Fibroblast of lung (primary cell): ENCODE results near the gene WDHD1. TPM values are rescaled to one million over a fixed set of nuclear protein-coding genes. Genes with fewer than 3 reads are reported as not detected.

Source experiments
- DNase-seq, 2 donors: peaks; one replicate each; pipeline versions ENCODE4 v3.0.0 to v3.0.0-alpha.2; 2010; ENCODE audit warnings: low read depth in 2 of 2
- H2AFZ ChIP-seq: 2 replicates; pipeline ENCODE4 v1.5.1; 2012; ENCODE audit warnings: low read length, control low read depth, inconsistent platforms
- H3K27ac ChIP-seq: 2 replicates; pipeline ENCODE4 v1.5.1; 2011; ENCODE audit warnings: low read length, control low read depth; ENCODE audit not compliant: insufficient read depth
- H3K27me3 ChIP-seq: 2 replicates; pipeline ENCODE4 v1.5.1; 2011; ENCODE audit warnings: mild to moderate bottlenecking, low read length; ENCODE audit not compliant: control insufficient read depth, insufficient read depth
- H3K36me3 ChIP-seq: 2 replicates; pipeline ENCODE4 v1.5.1; 2011; ENCODE audit warnings: low read length; ENCODE audit not compliant: control insufficient read depth, insufficient read depth
- H3K4me1 ChIP-seq: 2 replicates; pipeline ENCODE4 v1.5.1; 2011; ENCODE audit warnings: low read length; ENCODE audit not compliant: control insufficient read depth, insufficient read depth; ENCODE audit errors: extremely low read depth
- H3K4me2 ChIP-seq: 2 replicates; pipeline ENCODE4 v1.5.1; 2011; ENCODE audit warnings: low read length, control low read depth; ENCODE audit not compliant: insufficient read depth; ENCODE audit errors: extremely low read depth
- H3K4me3 ChIP-seq, 4 experiments: fragments of 200-600 bp in 1 of 4; sonication (generic) in 1 of 4; replicated peaks in 1 of 4; 2 replicates each; pipeline ENCODE4 v1.5.1; 2011 to 2016; ENCODE audit warnings: low read length in 4 of 4, low read depth in 3 of 4, mild to moderate bottlenecking in 3 of 4, control low read depth in 2 of 4, inconsistent platforms in 1 of 4, mixed read lengths in 1 of 4; ENCODE audit not compliant: insufficient read depth in 1 of 4; ENCODE audit errors: control extremely low read depth in 1 of 4
- H3K79me2 ChIP-seq: 2 replicates; pipeline ENCODE4 v1.5.1; 2012; ENCODE audit warnings: mild to moderate bottlenecking, low read length, inconsistent platforms; ENCODE audit not compliant: control insufficient read depth, insufficient read depth
- H3K9ac ChIP-seq: 2 replicates; pipeline ENCODE4 v1.5.1; 2011; ENCODE audit warnings: mild to moderate bottlenecking, low read length, control low read depth; ENCODE audit not compliant: insufficient read depth
- H3K9me3 ChIP-seq: 2 replicates; pipeline ENCODE4 v1.5.1; 2012; ENCODE audit warnings: low read depth, low read length; ENCODE audit not compliant: control insufficient read depth, insufficient read depth
- H4K20me1 ChIP-seq: 2 replicates; pipeline ENCODE4 v1.5.1; 2011; ENCODE audit warnings: low read length; ENCODE audit not compliant: control insufficient read depth, insufficient read depth; ENCODE audit errors: extremely low read depth
- EZH2 ChIP-seq: IDR thresholded peaks from 2 replicates; pipeline ENCODE4 v1.5.1; 2012; ENCODE audit warnings: low read length, control low read depth, mild to moderate bottlenecking; ENCODE audit errors: missing control alignments
- polyA plus RNA-seq, 2 donors: library from polyadenylated mRNA; depleted of rRNA in 1 of 2; stranded (reverse) in 1 of 2; unstranded in 1 of 2; fragments of >200 nt; gene quantifications; 2 replicates each; pipeline ENCODE4 v1.2.1, GENCODE V29; 2011 to 2012; ENCODE audit warnings: missing spikeins in 1 of 2
- total RNA-seq: library from RNA; depleted of rRNA; stranded (reverse); fragments of >200 nt; gene quantifications from 2 replicates; pipeline ENCODE4 v1.2.1, GENCODE V29; 2014
- TF ChIP-seq, protein P1 (sequence below), 2 donors: IDR thresholded peaks in 1 of 2; conservative IDR thresholded peaks in 1 of 2; 1 replicate in 1 of 2; 2 replicates in 1 of 2; pipeline ENCODE4 v1.5.1; 2011 to 2012; ENCODE audit warnings: low read length in 2 of 2, control low read depth in 1 of 2, inconsistent platforms in 1 of 2, low read depth in 1 of 2, mild to moderate bottlenecking in 1 of 2

The WDHD1 gene
- total and polyA plus RNA-seq, 2 donors (not counting 1 experiment from before 2014, with no cell fraction given) = 7.3 to 8.6 TPM

DNA sequence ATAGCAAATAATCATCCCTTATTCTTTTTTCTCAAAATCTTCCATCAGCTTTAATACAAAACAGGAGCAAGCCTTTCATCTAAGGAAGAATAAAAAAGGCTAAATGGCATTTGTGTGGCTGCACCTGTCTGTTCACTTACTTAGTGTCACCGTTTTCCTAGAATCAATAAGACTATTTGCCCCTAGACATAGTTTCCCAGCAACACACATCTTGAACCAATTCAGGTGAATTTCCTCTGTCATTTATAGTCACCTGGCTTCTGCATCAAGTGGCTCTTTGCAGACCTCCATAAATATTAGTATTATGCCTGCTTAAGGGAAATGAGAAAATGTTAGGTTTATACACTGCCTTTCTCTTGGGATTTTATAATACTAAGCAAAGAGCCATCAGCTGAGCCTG, 106.8 kb downstream of the WDHD1 start:
- H3K4me2 ChIP-seq = no peak overlapping the region
- H3K4me3 ChIP-seq = no peak overlapping the region
- no peak for DNase-seq
- H3K9ac ChIP-seq = no peak overlapping the region
- H3K4me1 ChIP-seq = no peaks in the 10 kb centered on the region
- H3K27ac ChIP-seq = no peak overlapping the region
- no peaks in the 10 kb centered on the region for H4K20me1 ChIP-seq
- TF ChIP-seq, protein P1, sequence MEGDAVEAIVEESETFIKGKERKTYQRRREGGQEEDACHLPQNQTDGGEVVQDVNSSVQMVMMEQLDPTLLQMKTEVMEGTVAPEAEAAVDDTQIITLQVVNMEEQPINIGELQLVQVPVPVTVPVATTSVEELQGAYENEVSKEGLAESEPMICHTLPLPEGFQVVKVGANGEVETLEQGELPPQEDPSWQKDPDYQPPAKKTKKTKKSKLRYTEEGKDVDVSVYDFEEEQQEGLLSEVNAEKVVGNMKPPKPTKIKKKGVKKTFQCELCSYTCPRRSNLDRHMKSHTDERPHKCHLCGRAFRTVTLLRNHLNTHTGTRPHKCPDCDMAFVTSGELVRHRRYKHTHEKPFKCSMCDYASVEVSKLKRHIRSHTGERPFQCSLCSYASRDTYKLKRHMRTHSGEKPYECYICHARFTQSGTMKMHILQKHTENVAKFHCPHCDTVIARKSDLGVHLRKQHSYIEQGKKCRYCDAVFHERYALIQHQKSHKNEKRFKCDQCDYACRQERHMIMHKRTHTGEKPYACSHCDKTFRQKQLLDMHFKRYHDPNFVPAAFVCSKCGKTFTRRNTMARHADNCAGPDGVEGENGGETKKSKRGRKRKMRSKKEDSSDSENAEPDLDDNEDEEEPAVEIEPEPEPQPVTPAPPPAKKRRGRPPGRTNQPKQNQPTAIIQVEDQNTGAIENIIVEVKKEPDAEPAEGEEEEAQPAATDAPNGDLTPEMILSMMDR (conservative IDR thresholded peaks at IDR 0.05 in 1 of 2, IDR thresholded peaks at IDR 0.05 in 1 of 2; ENCODE audit: low read depth in 1 of 2, low read length in 2 of 2) = no peak
- TF ChIP-seq EZH2 = no peak
- no peaks in the 10 kb centered on the region for H3K9me3 ChIP-seq
- no peaks in the 10 kb centered on the region for H3K79me2 ChIP-seq
- H3K36me3 ChIP-seq = no peaks in the 10 kb centered on the region
- no peak overlapping the region for H2AFZ ChIP-seq
- no peaks in the 10 kb centered on the region for H3K27me3 ChIP-seq

DNA sequence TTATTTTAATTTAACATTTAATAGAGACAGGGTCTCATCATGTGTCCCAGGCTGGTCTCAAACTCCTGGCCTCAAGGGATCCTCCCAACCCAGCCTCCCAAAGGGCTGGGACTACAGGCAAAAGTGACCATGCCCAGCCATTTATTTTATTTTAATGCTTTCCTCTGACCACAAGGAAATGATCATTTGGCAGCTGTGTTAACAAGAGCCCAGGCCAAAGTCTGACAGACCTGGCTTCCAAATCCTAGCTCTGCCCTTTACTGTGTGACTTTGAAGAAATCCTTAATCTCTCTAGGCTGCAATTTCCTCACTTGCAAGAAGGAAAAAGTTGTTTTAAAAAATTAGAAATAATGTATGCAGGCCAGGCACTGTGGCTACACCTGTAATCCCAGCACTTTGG, 107.6 kb downstream of the WDHD1 start:
- Histone ChIP-seq H3K79me2 (no peaks in the 10 kb centered on the region), H3K27ac (no peak overlapping the region), H4K20me1 (no peaks in the 10 kb centered on the region), H3K9me3 (no peaks in the 10 kb centered on the region), H3K27me3 (no peaks in the 10 kb centered on the region), H3K4me3 (no peak overlapping the region), H2AFZ (no peak overlapping the region), H3K4me2 (no peak overlapping the region), H3K4me1 (no peaks in the 10 kb centered on the region), H3K36me3 (no peaks in the 10 kb centered on the region), H3K9ac (no peak overlapping the region)
- no peak for TF ChIP-seq EZH2
- TF ChIP-seq, protein P1 (conservative IDR thresholded peaks at IDR 0.05 in 1 of 2, IDR thresholded peaks at IDR 0.05 in 1 of 2; ENCODE audit: low read depth in 1 of 2, low read length in 2 of 2) = no peak
- DNase-seq = no peak

DNA sequence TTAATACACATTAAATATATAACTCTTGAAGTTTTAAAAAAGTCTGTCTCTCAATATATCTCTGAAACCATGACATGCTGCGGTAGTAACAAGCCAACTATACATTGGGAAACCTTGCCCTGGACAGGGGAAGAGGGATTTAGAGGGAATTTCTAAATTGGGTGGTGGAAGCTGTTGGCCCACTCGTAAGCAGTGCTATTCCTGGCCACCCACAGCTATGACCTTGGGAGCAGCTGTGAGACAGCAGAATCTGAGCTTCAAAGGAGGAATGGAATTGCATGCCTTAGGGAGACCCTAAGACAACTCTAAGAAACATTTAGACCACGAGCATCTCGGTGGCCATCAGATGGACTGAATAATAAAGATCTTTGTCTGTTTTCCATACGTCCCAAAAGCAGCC, 108.5 kb downstream of the WDHD1 start:
- no peak overlapping the region for H3K27ac ChIP-seq
- H3K4me3 ChIP-seq = no peak overlapping the region
- H3K27me3 ChIP-seq = no peaks in the 10 kb centered on the region
- H4K20me1 ChIP-seq = no peaks in the 10 kb centered on the region
- no peak overlapping the region for H3K9ac ChIP-seq
- H3K4me1 ChIP-seq = no peaks in the 10 kb centered on the region
- TF ChIP-seq, protein P1 (conservative IDR thresholded peaks at IDR 0.05 in 1 of 2, IDR thresholded peaks at IDR 0.05 in 1 of 2; ENCODE audit: low read depth in 1 of 2, low read length in 2 of 2) = no peak
- no peak for TF ChIP-seq EZH2
- H3K4me2 ChIP-seq = no peak overlapping the region
- H3K79me2 ChIP-seq = no peaks in the 10 kb centered on the region
- no peak overlapping the region for H2AFZ ChIP-seq
- no peaks in the 10 kb centered on the region for H3K9me3 ChIP-seq
- H3K36me3 ChIP-seq = no peaks in the 10 kb centered on the region
- DNase-seq = no peak
